Activated CD4-positive, alpha-beta memory T cell treated with anti-CD3 and anti-CD28 coated beads for 36 hours (primary cell): Measurements from ENCODE around the gene BTRC. TPM values are rescaled to one million over a fixed set of nuclear protein-coding genes. Genes with fewer than 3 reads are reported as not detected.

Experiments used
- CTCF ChIA-PET: fragments of 350-600 bp; sonication (Branson Sonifier 250); formaldehyde crosslinking; loops from one replicate; lab custom pipeline; 2021; ENCODE audit warnings: antibody characterized with exemption, inconsistent platforms; lab: Charles Lee
- POLR2A ChIA-PET: fragments of 350-600 bp; sonication (Branson Sonifier 250); formaldehyde crosslinking; loops from one replicate; lab custom pipeline; 2021; ENCODE audit warnings: antibody characterized with exemption; lab: Charles Lee
- DNase-seq: peaks from one replicate; pipeline ENCODE4 v3.0.0-alpha.2; 2020
- H3K27ac Mint-ChIP-seq: one replicate; pipeline ENCODE4 v1.8.0; 2021; ENCODE audit warnings: mixed read lengths
- H3K27me3 Mint-ChIP-seq: one replicate; pipeline ENCODE4 v1.8.0; 2021; ENCODE audit warnings: mixed read lengths
- H3K36me3 Mint-ChIP-seq: one replicate; pipeline ENCODE4 v1.8.0; 2021; ENCODE audit warnings: mixed read lengths
- H3K4me1 Mint-ChIP-seq: one replicate; pipeline ENCODE4 v1.8.0; 2021; ENCODE audit warnings: low read depth, mixed read lengths
- H3K4me3 Mint-ChIP-seq: one replicate; pipeline ENCODE4 v1.8.0; 2021; ENCODE audit warnings: mild to moderate bottlenecking, mixed read lengths
- H3K9me3 Mint-ChIP-seq: one replicate; pipeline ENCODE4 v1.8.0; 2021; ENCODE audit warnings: mixed read lengths
- intact Hi-C: fragments of 100-400 bp; cut with micrococcal nuclease; formaldehyde crosslinking; loops from one replicate; pipeline ENCODE4 v1.15.1; 2023
- total RNA-seq, 2 experiments: library from RNA; stranded (reverse); gene quantifications; one replicate each; pipeline ENCODE4 v1.2.3, GENCODE V29; 2021

The BTRC gene
- total RNA-seq, 2 experiments from 2014 or later, result 18.2 to 18.6 TPM

- H3K27me3 Mint-ChIP-seq, result no peaks in the 10 kb centered on the region
- no peaks in the 10 kb centered on the region for H3K9me3 Mint-ChIP-seq
- H3K4me1 Mint-ChIP-seq, result peaks cover 3% of the 10 kb centered on the region
- H3K36me3 Mint-ChIP-seq, result no peaks in the 10 kb centered on the region
- H3K4me3 Mint-ChIP-seq, result no peak overlapping the region
- DNase-seq, result no peak
- H3K27ac Mint-ChIP-seq, result no peak overlapping the region
- ChIA-PET CTCF (interaction anchor here (1.5 kb wide), 1 partner anchor 18 kb away, joined by 3 read pairs; no protein-coding TSS in a partner anchor), POLR2A (no interaction called here)
- intact Hi-C loops, result no loop called here
Observed at GRCh38 chr10:101425535-101425934, 71.6 kb downstream of the BTRC start.

GRCh38 chr10:101428036-101428435 is 74.1 kb downstream of the BTRC start:
- CTCF ChIA-PET, result interaction anchor here (2.2 to 2.5 kb wide), 2 partner anchors 14 to 213 kb away, joined by 5 to 12 read pairs; no protein-coding TSS in a partner anchor
- no peak for DNase-seq
- H3K4me1 Mint-ChIP-seq, result no peaks in the 10 kb centered on the region
- POLR2A ChIA-PET, result no interaction called here
- no peaks in the 10 kb centered on the region for H3K9me3 Mint-ChIP-seq
- H3K27me3 Mint-ChIP-seq, result no peaks in the 10 kb centered on the region
- no peak overlapping the region for H3K4me3 Mint-ChIP-seq
- H3K36me3 Mint-ChIP-seq, result no peaks in the 10 kb centered on the region
- H3K27ac Mint-ChIP-seq, result no peak overlapping the region
- intact Hi-C loops, result no loop called here

- DNase-seq, result no peak
- ChIA-PET POLR2A (no interaction called here), CTCF (interaction anchor here (1.7 to 2.5 kb wide), 3 partner anchors 12 to 215 kb away, joined by 4 to 12 read pairs (median 5); no protein-coding TSS in a partner anchor)
- no peaks in the 10 kb centered on the region for H3K36me3 Mint-ChIP-seq
- H3K27ac Mint-ChIP-seq, result no peak overlapping the region
- H3K27me3 Mint-ChIP-seq, result no peaks in the 10 kb centered on the region
- no peaks in the 10 kb centered on the region for H3K9me3 Mint-ChIP-seq
- H3K4me1 Mint-ChIP-seq, result peaks cover 3% of the 10 kb centered on the region
- H3K4me3 Mint-ChIP-seq, result no peak overlapping the region
- intact Hi-C loops, result no loop called here
Observed at GRCh38 chr10:101429423-101429822, 75.5 kb downstream of the BTRC start.

GRCh38 chr10:101436302-101436701 is 82.3 kb downstream of the BTRC start:
- no peak overlapping the region for H3K27ac Mint-ChIP-seq
- intact Hi-C loops, result no loop called here
- H3K27me3 Mint-ChIP-seq, result no peaks in the 10 kb centered on the region
- no peaks in the 10 kb centered on the region for H3K9me3 Mint-ChIP-seq
- DNase-seq, result no peak
- POLR2A ChIA-PET, result interaction anchor here (1.1 kb wide), 1 partner anchor 24 kb away, joined by 3 read pairs; no protein-coding TSS in a partner anchor
- H3K4me3 Mint-ChIP-seq, result no peak overlapping the region
- peaks cover 8% of the 10 kb centered on the region for H3K4me1 Mint-ChIP-seq
- CTCF ChIA-PET, result interaction anchor here (0.6 to 1.3 kb wide), 3 partner anchors 135 to 165 kb away, joined by 3 read pairs; no protein-coding TSS in a partner anchor
- no peaks in the 10 kb centered on the region for H3K36me3 Mint-ChIP-seq

GRCh38 chr10:101438881-101439391 is 85.0 kb downstream of the BTRC start:
- DNase-seq, result no peak
- H3K36me3 Mint-ChIP-seq, result no peaks in the 10 kb centered on the region
- peaks cover 11% of the 10 kb centered on the region for H3K4me1 Mint-ChIP-seq
- ChIA-PET POLR2A (no interaction called here), CTCF (interaction anchor here (0.6 to 3.1 kb wide), 3 partner anchors 8 to 232 kb away, joined by 3 to 20 read pairs (median 4); no protein-coding TSS in a partner anchor)
- H3K27me3 Mint-ChIP-seq, result no peaks in the 10 kb centered on the region
- no peaks in the 10 kb centered on the region for H3K9me3 Mint-ChIP-seq
- no peak overlapping the region for H3K4me3 Mint-ChIP-seq
- H3K27ac Mint-ChIP-seq, result no peak overlapping the region
- intact Hi-C loops, result no loop called here

- Mint-ChIP-seq H3K4me1 (peaks cover 8% of the 10 kb centered on the region), H3K27ac (no peak overlapping the region), H3K36me3 (no peaks in the 10 kb centered on the region), H3K9me3 (no peaks in the 10 kb centered on the region), H3K4me3 (no peak overlapping the region), H3K27me3 (no peaks in the 10 kb centered on the region)
- ChIA-PET POLR2A (interaction anchor here (0.6 kb wide), 2 partner anchors 25 to 1331 kb away, joined by 3 read pairs; no protein-coding TSS in a partner anchor), CTCF (interaction anchor here (0.5 to 4.2 kb wide), 34 partner anchors 8 to 280 kb away, joined by 3 to 33 read pairs (median 5); partner anchors contain the start of gene BTRC)
- intact Hi-C loops, result loop anchor here (1.0 kb wide), 2 partner anchors 140 to 169 kb away; no protein-coding TSS in a partner anchor
- DNase-seq, result peak; percentile 12
Observed at GRCh38 chr10:101441541-101442455, 87.8 kb downstream of the BTRC start.

GRCh38 chr10:101442456-101442800 is 88.5 kb downstream of the BTRC start:
- H3K4me3 Mint-ChIP-seq, result no peak overlapping the region
- no peaks in the 10 kb centered on the region for H3K36me3 Mint-ChIP-seq
- H3K27ac Mint-ChIP-seq, result no peak overlapping the region
- H3K27me3 Mint-ChIP-seq, result no peaks in the 10 kb centered on the region
- intact Hi-C loops, result loop anchor here (1.0 kb wide), 2 partner anchors 141 to 170 kb away; no protein-coding TSS in a partner anchor
- peaks cover 8% of the 10 kb centered on the region for H3K4me1 Mint-ChIP-seq
- ChIA-PET POLR2A (no interaction called here), CTCF (interaction anchor here (0.5 to 4.2 kb wide), 19 partner anchors 11 to 339 kb away, joined by 3 to 42 read pairs (median 9); partner anchors contain the start of gene BTRC)
- H3K9me3 Mint-ChIP-seq, result no peaks in the 10 kb centered on the region
- DNase-seq, result no peak

- ChIA-PET POLR2A (no interaction called here), CTCF (interaction anchor here (0.6 to 4.3 kb wide), 38 partner anchors 10 to 994 kb away, joined by 3 to 60 read pairs (median 4); no protein-coding TSS in a partner anchor)
- H3K4me1 Mint-ChIP-seq, result peaks cover 4% of the 10 kb centered on the region
- H3K9me3 Mint-ChIP-seq, result no peaks in the 10 kb centered on the region
- no peak for DNase-seq
- H3K4me3 Mint-ChIP-seq, result no peak overlapping the region
- no peaks in the 10 kb centered on the region for H3K36me3 Mint-ChIP-seq
- intact Hi-C loops, result loop anchor here (2.0 kb wide), 1 partner anchor 229 kb away; no protein-coding TSS in a partner anchor
- no peaks in the 10 kb centered on the region for H3K27me3 Mint-ChIP-seq
- no peak overlapping the region for H3K27ac Mint-ChIP-seq
Observed at GRCh38 chr10:101444058-101444898, 90.3 kb downstream of the BTRC start.

GRCh38 chr10:101446071-101446470 is 92.1 kb downstream of the BTRC start:
- ChIA-PET POLR2A (no interaction called here), CTCF (interaction anchor here (0.7 to 4.3 kb wide), 5 partner anchors 21 to 230 kb away, joined by 3 to 60 read pairs (median 9); no protein-coding TSS in a partner anchor)
- no peaks in the 10 kb centered on the region for H3K36me3 Mint-ChIP-seq
- no peaks in the 10 kb centered on the region for H3K27me3 Mint-ChIP-seq
- no peak overlapping the region for H3K4me3 Mint-ChIP-seq
- H3K4me1 Mint-ChIP-seq, result peaks cover 4% of the 10 kb centered on the region
- H3K27ac Mint-ChIP-seq, result no peak overlapping the region
- no peak for DNase-seq
- no peaks in the 10 kb centered on the region for H3K9me3 Mint-ChIP-seq
- intact Hi-C loops, result no loop called here

- Mint-ChIP-seq H3K4me3 (no peak overlapping the region), H3K36me3 (no peaks in the 10 kb centered on the region), H3K4me1 (peaks cover 10% of the 10 kb centered on the region), H3K27ac (no peak overlapping the region), H3K27me3 (no peaks in the 10 kb centered on the region), H3K9me3 (no peaks in the 10 kb centered on the region)
- ChIA-PET POLR2A (no interaction called here), CTCF (interaction anchor here (0.6 to 4.3 kb wide), 5 partner anchors 89 to 233 kb away, joined by 3 to 60 read pairs (median 4); no protein-coding TSS in a partner anchor)
- DNase-seq, result no peak
- intact Hi-C loops, result no loop called here
Observed at GRCh38 chr10:101446947-101447346, 93.0 kb downstream of the BTRC start.

- no peaks in the 10 kb centered on the region for H3K36me3 Mint-ChIP-seq
- H3K4me3 Mint-ChIP-seq, result no peak overlapping the region
- ChIA-PET CTCF (interaction anchor here (1.5 to 4.3 kb wide), 2 partner anchors 145 to 233 kb away, joined by 4 to 60 read pairs; no protein-coding TSS in a partner anchor), POLR2A (no interaction called here)
- intact Hi-C loops, result no loop called here
- no peak for DNase-seq
- no peak overlapping the region for H3K27ac Mint-ChIP-seq
- no peaks in the 10 kb centered on the region for H3K9me3 Mint-ChIP-seq
- peaks cover 12% of the 10 kb centered on the region for H3K4me1 Mint-ChIP-seq
- H3K27me3 Mint-ChIP-seq, result no peaks in the 10 kb centered on the region
Observed at GRCh38 chr10:101447477-101447876, 93.5 kb downstream of the BTRC start.
